DOHH2 (cell line): Measurements from ENCODE around the gene NAA30.

Experiments used
- EZH2phosphoT487 ChIP-seq: fragments of 200-600 bp; sonication (generic); IDR thresholded peaks from 2 replicates; pipeline ENCODE4 v1.6.1; 2017; ENCODE audit warnings: borderline replicate concordance, mild to moderate bottlenecking, antibody characterized with exemption, low read length, moderate library complexity, mixed read lengths
- TF ChIP-seq, protein P1 (sequence below): fragments of 200-600 bp; sonication (generic); IDR thresholded peaks from one replicate; pipeline ENCODE4 v1.5.1; 2014; ENCODE audit warnings: antibody characterized with exemption, mild to moderate bottlenecking, low read depth, low read length; ENCODE audit not compliant: poor library complexity, severe bottlenecking

DNA sequence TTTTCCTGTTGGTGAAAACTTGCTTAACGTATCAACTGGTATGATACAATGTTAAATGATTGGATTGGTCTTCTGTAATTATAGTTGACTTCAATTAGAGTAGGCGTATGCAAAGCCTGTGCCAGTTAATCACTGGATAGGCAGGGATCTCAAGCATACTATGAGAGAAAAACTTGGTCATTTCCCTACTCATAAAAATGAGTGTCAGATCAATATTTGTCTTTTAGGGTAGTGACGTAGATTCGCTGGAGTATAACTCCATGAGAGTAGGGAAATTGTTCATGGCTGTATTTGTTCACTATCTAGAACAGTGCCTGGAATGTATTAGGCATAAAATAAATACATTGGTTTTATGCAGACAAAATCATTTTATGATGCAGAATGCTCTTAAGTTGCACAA is 28.6 kb downstream of the NAA30 start:
- TF ChIP-seq, protein P1, sequence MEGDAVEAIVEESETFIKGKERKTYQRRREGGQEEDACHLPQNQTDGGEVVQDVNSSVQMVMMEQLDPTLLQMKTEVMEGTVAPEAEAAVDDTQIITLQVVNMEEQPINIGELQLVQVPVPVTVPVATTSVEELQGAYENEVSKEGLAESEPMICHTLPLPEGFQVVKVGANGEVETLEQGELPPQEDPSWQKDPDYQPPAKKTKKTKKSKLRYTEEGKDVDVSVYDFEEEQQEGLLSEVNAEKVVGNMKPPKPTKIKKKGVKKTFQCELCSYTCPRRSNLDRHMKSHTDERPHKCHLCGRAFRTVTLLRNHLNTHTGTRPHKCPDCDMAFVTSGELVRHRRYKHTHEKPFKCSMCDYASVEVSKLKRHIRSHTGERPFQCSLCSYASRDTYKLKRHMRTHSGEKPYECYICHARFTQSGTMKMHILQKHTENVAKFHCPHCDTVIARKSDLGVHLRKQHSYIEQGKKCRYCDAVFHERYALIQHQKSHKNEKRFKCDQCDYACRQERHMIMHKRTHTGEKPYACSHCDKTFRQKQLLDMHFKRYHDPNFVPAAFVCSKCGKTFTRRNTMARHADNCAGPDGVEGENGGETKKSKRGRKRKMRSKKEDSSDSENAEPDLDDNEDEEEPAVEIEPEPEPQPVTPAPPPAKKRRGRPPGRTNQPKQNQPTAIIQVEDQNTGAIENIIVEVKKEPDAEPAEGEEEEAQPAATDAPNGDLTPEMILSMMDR = no peak
- no peak for TF ChIP-seq EZH2phosphoT487
